AML-193 (cell line): ENCODE measurements around the gene COLEC12.
"Not testable (repeated sequence)": the region's sequence is repeated elsewhere in the genome, so short reads cannot be mapped to it uniquely, and the experiment has no call there.

Experiments used
- DNase-seq, 2 experiments: peaks; one replicate each; lab custom pipeline; 2025; lab: John Stamatoyannopoulos, UW

COLEC12 gene

GRCh38 chr18:408367-408766, 92.1 kb downstream of the COLEC12 start:
- no peak for DNase-seq

- DNase-seq = no peak
These were observed 92.8 kb downstream of the COLEC12 start for GRCh38 chr18:407626-408224.

DNA sequence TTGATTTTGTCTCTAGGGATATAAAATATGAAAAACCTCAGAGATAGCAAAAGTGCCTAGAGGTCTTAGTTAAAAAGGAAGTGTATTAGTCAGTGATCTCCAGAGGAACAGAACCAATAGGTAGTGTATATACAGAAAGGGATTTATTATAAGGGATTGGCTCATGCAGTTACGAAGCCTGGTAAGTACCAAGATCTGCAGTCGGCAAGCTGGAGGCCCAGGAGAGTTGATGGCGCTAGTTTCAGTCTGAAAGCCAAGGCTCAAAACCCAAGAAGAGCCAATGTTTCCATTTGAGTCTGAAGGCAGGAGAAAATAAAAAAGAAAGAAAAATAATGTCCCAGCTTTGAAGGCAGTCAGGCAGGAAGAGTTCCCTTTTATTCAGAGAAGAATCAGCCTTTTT, 93.3 kb downstream of the COLEC12 start:
- no peak for DNase-seq

- DNase-seq = no peak
These were observed 93.8 kb downstream of the COLEC12 start for GRCh38 chr18:406677-407076.

- not testable (repeated sequence) for DNase-seq
These were observed 95.5 kb downstream of the COLEC12 start for GRCh38 chr18:405006-405405.

- DNase-seq = no peak
These were observed 96.4 kb downstream of the COLEC12 start for GRCh38 chr18:404061-404636.

- no peak for DNase-seq
These were observed 98.4 kb downstream of the COLEC12 start for GRCh38 chr18:402129-402528.

GRCh38 chr18:400456-400855, 100.0 kb downstream of the COLEC12 start:
- DNase-seq = no peak

- no peak for DNase-seq
These were observed 100.8 kb downstream of the COLEC12 start for GRCh38 chr18:399631-400135.

GRCh38 chr18:398935-399630, 101.4 kb downstream of the COLEC12 start:
- DNase-seq = no peak

DNA sequence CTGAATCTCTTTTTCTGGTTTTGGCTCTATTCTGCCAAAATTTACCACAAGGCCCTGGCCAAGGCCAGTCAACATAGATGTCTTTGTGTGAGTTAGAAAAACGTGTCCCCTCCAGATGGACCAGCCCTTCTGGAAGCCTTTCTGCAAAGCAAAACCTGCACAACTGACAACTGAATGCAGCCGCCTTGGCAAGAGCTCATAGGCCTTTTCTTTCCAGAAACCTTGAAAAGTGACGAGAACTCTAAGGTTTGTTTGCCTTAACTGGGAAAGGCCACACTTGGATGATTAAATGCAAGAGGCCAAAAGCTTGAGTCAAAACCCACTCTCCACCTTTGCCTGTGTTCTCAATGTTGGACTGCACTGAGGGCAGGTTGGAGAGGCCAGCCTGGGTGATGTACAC, 103.9 kb downstream of the COLEC12 start:
- DNase-seq = no peak

GRCh38 chr18:396251-396555, 104.3 kb downstream of the COLEC12 start:
- DNase-seq = no peak

- no peak for DNase-seq
These were observed 104.8 kb downstream of the COLEC12 start for GRCh38 chr18:395456-396250.

GRCh38 chr18:394987-395362, 105.5 kb downstream of the COLEC12 start:
- no peak for DNase-seq

DNA sequence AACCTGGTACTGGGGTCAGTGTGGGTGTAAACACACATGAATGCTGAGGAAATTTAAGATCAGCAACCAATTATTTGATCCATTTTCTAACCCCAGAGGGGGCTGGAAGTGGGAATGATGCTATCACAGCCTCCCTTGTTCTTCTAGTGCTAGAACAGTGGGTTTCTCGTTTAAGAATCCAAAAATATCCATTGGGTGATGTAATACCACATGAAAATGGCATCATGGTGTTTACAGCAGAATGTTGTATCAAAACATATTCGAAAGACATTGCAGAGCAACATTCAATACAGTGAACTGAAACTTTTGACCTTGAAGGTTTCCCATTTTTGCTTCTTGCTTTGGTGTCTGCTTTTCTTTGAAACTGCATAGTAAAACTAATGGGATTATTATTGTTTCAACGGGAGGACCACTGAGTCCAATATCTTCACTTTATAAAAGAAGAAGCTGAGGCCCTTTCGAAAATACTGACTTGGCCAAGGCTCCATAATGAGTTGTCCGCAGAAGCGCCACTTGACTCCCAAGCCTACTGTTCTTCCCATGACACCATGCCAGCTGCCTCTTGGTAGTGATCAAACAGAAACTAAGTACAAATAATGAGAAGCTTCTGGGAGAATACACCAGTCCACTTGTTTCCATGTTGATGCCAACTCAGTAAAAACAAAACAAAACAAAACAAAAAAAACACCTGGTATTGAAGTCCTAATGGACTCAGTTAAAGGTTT, 106.1 kb downstream of the COLEC12 start:
- DNase-seq = no peak

- DNase-seq = no peak
These were observed 106.9 kb downstream of the COLEC12 start for GRCh38 chr18:393574-393957.

GRCh38 chr18:392928-393573, 107.5 kb downstream of the COLEC12 start:
- no peak for DNase-seq

DNA sequence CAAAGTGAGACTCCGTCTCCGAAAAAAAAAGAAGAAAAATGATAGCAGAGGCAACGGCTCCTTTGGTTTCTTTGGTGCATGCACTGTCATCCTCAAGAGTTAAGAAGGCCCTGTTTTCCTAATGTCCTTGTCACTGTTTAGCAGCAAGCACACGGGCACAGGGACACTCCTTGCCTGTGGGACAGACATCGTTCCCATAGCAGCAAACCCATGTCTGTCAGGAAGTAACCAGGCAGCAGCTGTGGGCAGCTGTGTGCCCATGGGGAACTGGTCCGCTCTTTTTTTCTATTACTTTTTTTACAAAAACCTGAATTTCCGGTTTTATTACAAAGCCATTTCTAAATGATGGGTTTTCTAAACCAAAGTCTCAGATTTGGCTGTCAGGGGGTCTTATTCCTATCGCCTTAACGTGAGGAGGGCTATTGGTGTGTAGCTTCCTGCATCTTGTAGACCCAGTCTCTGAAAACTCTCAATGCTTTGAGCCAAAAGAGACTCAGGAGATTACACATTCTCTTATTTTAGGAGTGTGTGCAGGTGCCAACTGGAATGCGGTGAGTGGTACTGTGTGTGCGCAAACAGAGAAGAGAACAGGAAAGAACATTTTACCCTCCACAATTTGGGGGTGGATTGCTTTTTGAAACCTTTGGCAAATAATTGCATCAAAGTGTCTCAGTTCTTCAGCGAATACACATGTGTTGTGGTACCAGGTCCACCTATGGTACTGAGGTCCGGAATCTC, 109.6 kb downstream of the COLEC12 start:
- DNase-seq = no peak

DNA sequence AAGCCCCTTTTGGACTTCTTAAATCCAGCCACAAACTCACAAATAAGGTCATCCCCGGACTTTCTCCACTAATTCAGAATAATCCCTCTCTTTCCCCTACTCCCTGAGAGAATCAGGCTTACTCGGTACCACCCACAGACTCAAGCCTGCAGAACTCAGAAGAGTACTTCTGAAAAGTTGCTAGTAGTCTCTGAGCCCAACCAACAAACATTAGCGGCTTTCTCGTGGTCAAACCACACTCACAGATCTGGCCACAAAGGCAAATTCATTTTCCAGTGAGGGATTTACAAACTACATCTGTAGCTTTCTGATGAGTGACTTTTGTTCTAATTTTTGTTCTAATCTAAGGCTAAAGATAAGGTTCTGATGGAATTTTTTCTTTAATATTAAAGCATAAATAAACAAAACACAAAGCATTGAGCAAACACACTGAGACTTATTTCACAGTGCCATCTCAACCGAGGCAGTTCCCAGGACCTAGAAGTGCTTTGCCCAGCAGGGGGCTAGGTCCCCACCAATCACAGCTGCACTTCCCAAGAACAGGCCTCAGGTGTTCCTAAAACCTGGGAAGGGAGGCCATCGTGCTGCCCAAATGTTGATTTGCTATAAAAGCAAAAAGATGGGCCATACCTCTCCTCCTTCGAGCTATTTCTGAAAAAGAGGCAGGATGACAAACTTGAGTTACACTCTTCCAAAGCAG, 110.7 kb downstream of the COLEC12 start:
- DNase-seq = no peak

DNA sequence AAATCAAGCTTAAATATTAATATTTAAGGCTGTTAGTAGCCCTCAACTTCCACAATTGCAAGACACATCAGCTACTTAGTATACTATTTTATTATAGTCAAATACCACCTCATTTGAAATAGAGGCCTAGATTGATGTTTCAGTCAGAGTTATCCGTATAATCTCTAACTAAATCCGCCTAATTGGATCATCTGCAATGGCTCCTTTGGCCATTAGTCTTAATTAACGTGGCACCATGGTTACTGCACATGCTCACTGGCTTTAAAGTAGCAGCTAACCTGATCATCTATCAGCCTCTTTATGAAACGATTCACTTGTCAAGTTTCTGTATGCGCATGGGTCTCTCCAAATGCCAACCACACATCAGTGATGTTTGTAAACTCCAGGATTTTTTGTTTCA, 112.3 kb downstream of the COLEC12 start:
- DNase-seq = no peak
